Activated CD4-positive, alpha-beta T cell treated with anti-CD3 and anti-CD28 coated beads, Interleukin-2, Interleukin-6, amounts not matched to agents 100 ng/mL and 50 ng/mL, durations not matched to agents 16 hours and 8 hours (primary cell): Measurements from ENCODE around the gene HPCAL1.
A peak's percentile ranks its signal among the peaks of the same experiment; 100 is the strongest.

ENCODE experiments used
- DNase-seq: peaks from one replicate; pipeline ENCODE4 v3.0.0-alpha.2; 2020

Gene HPCAL1

DNA sequence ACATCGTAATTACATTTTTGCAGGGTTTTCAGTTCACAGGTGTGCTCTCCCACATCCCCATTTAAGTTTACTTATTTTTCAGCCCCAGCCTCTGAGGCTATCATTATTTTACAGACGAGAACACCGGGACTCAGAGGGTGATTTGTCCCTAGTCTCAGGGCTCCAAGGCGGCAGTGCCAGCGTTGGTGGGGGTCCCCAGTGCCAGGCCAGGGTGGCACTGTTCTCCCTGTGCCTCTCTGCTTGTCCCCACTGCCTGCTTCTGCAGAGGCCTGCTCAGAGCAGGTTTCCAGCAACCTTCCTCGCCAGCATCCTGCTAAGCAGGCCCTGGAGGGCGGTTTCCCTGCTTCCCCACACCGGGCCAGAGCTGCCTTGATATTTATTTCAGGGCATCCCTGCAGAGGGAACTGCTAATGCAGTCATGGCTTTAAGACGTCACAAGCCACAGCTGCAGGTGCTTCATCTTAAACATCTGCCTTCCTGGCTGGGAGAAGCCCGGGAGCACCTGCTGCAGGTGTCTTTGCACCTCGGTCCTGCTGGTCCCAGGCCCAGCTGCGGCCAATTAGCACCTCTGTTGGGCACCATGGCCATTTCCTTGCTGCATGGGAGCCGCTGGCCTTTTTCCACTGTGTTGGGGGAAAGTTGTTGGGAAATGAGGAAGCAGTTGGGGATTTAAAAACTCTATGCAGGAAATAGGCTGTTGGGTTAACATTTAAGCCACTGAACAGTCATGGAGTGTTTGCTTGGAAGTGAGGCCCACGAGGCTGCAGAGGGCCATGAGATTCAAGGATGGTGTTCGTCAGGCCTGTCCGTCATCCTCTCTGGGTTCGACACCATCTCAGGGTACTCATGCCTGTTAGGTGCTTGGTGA lies 22.8 kb downstream of the HPCAL1 start:
- DNase-seq = no peak

DNA sequence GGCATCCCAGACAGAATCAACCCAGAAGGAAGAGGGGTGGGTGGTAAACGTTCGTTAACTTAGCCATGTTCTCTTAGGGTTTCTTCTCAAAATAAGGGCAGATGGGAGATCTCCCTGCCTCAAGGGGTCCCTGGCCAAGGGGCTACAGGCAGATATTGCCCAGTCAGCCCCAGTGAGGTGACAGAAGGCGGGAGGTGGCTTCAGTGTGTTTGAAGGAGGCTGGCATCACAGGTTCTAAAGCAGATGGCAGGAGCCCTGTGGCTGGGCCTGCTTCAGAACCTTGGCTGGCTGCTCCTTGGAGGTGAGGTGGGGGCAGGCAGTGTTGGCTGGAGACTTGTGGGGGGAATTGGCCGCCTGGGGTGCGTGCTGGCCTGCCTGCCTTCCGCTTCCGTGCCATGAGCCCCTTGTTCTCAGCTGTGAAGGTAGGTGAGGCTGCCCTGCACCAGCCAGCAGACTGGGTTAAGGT lies 23.5 kb downstream of the HPCAL1 start:
- no peak for DNase-seq

DNA sequence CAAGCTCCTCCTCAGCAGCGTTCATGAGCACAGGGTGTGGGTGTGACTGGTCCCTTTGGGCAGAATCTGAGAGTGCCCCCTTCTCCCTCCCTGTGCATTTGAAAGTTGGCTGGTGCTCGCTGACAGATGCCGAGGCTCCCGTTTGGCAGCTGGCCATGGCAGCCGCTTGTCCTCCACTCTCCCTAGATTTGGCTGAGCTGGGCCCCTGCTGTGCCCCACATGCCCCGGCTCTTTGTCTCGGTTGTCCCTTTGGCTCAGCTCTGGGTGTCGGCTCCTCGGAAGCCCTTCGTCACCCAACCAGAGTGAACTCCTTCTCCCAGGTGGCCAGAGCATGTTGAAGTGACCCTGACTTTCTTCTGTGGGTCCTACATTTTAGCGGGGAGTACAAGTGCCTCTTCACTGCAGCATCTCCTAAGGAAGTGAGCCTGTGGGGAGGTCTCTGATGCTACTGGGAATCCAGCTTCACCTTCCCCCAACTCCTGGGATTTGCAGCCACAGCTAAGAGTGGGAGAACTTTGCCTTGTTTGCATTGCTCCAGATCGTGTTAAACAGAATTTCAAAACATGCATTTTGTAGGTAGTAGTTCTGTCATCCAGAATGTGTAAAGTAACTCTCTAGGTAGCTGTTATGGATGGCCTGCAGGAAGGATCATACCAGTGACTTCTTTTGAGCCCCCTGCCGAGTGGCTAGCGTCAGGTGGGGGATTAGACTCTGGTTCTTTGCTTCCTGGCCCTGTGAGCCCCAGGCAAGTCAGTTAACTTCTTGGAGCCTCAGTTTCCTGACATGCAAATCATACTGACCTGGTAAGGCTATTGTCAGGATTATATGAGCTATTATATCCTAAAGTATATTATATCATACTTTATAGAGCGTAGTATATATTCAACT lies 24.2 kb downstream of the HPCAL1 start:
- no peak for DNase-seq

DNA sequence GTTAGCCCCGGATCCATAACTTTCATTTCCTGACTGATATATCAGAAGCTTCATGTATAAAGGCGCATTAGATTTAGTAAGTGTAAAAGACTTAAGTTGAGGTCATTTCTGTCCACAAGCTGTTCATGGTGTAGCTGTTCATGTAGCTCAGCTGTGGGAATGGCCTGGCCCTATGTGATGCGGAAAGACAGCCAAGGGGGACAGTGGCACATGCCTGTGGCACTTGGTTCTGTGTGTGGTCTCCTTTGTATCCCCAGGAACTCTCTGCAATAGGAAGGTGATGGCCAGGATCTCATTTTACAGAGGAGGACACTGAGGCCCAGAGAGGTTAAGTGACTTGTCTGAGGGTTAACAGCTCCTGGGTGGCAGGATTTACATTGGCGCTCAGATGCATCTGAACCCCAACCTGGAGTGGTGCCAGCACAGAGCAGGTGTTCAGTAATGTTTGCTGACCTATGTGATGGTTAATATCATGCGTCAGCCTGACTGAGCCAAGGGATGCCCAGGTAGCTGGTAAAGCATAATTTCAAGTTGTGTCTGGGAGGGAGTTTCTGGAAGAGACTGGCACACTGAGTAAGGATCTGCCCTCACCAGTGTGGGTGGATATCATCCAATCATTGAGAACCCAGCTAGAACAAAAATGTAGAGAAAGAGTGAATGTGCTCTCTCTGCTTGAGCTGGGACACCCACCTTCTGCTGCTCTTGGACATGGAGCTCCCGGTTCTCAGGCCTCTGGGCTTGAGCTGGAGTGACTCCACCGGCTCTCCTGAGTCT lies 25.4 kb downstream of the HPCAL1 start:
- DNase-seq = no peak

DNA sequence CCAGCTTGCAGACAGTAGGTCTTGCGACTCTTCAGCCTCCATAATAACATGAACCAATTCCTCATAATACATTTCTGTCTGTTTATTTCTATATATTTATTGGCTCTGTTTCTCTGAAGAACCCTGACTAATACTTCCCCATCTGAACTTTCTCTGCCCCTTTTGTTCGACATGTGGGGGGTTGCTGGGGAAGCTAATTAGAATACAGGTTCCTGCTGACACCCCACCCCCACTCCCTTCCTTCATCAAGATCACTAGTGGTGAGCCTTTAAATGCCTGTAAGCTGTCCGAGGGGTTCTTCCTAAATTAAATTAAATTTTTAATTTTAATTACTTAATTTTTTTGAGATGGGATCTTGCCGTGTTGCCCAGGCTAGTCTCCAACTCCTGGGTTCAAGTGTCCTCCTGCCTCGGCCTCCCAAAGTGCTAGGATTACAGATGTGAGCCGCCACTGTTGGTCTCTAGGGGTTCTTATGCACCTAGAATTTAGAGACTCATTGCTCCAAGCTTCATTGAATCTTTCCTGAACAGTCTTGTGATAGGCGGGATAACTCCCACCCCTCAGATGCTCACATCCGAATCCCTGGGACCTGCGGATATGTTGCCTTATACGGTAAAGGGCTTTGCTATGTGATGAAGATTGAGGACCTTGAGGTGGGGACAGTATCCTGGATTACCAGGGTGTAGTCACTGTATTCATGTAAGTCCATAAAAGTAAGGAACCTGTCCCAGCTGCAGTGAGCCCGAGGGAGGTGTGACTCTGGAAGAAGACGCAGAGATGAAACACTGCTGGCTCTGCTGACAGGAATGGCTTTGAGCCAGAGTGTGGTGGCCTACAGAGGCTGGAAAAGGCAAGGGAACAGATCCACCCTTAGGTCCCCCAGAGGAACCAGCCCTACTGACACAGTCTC lies 26.2 kb downstream of the HPCAL1 start:
- no peak for DNase-seq

DNA sequence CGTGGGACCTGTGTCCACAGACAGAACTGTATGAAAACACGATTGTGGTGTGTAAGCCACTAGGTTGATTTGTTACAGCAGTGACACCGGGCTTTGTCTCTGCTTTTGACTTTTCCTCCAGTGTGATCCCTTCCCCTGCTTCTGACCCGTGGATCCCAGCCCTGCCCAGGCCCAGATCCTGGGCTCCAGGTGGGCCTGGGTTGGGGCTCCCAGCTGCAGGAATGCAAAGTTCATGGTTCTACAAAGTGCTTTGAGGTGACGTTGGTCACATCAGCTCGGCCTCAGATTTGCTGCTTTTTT lies 26.8 kb downstream of the HPCAL1 start:
- DNase-seq = no peak

DNA sequence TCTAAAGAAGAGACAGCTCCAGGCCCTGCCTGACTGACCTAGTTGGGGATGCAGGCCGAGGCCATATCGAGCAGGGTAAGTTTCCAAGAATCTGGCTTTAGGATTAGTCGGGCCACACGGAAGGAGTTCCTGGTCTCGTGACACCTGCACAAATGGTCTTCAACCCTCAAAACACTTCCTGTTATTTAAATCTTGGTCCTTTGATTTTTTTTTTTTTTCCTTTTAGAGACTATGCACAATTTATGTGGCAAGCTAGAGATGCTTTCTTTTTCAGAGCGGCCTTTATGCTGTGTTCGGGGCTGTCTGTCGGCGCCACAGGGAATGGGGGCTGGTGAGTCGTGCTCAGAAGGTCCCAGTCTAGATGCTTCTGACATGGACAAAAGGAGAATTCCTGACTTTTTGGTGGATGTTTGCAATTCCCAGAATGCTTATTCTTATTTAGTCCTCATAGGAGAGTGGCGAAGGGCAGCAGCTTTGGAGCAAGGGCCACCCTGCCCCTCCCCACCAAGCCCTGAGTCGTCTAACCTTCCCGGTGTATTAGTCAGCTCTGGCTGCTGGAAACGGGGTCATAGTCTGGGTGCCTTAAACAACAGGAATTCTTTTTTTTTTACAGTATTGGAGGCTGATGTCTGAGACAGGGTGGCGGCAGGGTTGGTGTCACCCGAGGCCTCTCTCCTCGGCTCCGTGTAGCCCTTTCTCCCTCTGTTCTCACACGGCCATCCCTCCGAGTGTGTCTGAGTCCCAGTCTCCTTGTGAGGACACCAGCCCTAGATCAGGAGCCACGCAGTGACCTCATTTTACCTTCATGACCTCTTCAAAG lies 27.4 kb downstream of the HPCAL1 start:
- DNase-seq = peak; percentile 16

DNA sequence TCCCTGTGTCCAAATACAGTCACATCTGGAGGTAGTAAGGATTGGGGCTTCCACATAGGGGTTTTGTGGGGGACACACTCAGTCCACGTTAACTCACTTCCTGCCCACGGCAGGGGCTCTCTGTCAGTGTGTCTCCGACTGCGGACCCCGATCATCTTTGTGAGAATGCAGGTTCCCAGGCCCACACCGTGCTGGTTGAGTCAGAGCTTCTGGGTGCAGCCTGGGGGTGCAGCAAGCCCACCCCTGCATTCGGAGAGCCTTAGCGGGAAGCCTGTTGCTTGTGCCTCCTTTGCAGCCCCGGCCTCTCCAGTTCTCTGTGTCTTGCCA lies 28.0 kb downstream of the HPCAL1 start:
- no peak for DNase-seq

DNA sequence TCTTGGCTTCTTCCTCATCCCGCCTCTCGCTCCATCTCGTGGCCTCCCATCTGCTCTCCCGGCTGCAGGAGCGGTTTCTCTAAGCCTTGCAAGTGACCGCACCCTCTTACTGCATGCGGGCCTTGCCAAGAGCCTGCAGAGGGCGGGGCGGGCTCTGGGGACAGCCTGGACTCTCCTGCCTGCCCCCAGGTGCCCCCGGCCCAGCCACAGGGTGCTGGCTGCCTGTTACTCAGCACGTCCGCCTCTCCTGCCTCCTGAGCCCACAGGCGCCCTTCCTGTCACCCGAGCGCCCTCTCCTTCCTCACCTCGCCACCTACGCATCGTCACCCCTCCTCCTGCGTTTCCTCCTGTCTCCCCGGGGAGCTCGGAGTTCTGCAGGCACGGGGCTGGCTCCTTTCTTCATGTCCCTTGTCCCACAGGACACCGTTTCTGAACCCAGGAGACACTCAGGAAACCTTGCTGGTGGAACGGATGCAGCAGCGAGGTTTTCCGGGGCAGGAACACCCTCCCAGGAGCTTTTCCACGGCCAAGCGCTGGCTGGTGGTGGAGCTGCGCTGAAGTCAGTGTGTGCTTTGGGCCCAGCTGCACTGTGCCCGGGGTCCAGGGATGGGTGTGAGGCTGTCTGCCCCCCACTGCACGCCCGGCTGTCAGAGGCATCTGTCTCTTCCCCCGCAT lies 28.5 kb downstream of the HPCAL1 start:
- DNase-seq = peak; percentile 84

DNA sequence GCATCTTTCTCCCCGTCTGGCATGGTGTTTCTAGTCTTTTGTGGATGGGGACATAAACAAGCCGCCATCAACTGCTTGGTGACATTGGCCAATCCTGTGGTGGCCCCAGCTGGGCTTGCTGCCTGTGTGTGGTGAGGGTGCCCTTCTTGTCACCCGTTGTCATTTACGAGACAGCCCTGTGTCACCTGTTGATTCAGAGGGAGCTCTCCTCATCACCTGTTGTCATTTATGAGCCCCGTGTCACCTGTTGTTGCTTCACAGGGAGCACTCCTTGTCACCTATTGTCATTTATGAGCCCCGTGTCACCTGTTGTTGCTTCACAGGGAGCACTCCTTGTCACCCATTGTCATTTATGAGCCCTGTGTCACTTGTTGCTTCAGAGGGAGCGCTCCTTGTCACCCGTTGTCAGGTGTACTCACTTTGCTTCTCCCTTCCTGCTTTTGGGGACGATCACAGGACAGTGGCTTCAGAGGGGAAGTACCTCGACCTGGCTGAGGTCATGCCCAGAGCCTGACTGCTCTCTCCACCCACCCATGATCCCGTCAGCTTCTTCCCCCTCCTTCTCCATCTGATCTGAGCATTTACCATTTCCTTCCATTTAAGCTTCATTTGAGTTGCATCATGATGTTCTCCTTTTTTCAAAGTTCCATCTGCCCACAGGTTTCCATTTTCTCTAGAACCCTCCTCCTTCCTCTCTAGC lies 29.1 kb downstream of the HPCAL1 start:
- peak; percentile 61 for DNase-seq

DNA sequence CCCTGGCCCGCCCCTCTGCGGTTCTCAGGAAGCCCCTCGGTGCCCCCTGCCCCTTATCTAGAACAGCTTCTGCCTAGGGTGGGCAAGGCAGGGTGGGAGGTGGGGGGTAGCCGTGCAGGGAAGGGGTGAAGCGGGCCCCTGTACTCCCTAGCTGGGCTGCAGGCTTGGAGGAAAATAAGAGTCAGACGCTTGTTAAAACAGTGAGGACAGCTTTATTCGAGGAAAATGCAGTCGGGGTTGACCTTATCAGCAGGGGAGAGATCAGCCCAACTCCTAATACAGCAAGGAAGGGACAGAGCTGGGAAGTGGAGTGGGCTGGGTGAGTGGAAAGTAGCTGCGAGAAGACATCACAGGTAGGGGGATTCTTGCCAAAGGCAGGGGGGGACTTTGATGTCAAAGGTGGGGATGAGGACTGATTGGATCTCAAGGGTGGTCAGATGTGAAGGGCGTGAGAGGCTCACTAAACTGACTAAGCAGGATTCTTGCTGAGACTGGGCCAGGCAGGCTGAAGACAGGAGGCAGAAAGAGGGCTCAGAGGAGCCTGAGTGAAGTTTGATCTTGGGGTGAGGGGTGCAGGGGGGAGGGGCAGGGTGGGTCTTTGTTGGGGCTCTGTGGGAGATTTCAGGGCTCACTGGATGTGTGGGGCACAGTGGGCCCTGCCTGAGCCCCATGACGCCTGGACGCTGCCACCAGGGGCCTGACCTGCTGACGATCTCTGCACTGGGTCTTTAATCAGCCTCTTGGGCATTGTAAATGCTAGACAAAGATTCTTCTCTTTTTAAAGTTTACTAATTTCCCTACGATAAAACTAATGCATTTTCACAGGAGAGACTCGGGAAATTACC lies 29.9 kb downstream of the HPCAL1 start:
- peak; percentile 5 for DNase-seq

DNA sequence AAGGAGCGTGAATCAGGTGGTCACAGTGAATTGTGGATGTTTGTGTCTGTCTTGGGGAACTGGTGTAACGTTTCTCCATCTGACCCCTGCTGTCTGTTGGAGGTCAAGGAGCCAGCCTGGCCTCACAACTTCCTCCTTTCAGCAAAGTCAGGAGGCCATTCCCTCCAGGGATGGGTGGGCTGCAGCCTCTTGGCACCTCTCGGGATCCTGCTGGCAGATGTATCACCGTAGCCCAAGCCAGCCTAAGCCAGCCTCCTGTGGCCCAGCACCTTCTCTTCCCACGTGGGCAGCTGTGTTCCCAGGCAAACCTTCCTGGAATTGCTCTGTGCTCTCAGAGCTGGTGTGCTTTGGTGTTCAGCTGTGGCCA lies 30.5 kb downstream of the HPCAL1 start:
- DNase-seq = no peak

DNA sequence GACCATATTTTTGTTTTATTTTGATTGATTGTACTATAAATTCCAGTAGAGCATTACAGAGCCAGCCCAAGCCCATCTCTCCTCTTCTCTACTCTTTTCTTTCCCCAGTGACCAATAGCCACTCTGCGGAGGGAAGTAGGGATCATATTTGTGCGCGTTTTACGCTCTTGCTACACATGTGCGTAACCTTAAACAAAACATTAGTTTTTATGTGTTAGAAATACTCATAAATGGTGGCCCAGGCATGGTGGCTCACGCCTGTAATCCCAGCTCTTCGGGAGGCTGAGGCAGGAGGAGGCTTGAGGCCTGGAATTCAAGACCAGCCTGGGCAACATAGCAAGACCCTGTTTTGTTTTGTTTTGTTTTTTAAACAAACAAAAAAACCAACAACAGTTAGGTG lies 31.3 kb downstream of the HPCAL1 start:
- no peak for DNase-seq

DNA sequence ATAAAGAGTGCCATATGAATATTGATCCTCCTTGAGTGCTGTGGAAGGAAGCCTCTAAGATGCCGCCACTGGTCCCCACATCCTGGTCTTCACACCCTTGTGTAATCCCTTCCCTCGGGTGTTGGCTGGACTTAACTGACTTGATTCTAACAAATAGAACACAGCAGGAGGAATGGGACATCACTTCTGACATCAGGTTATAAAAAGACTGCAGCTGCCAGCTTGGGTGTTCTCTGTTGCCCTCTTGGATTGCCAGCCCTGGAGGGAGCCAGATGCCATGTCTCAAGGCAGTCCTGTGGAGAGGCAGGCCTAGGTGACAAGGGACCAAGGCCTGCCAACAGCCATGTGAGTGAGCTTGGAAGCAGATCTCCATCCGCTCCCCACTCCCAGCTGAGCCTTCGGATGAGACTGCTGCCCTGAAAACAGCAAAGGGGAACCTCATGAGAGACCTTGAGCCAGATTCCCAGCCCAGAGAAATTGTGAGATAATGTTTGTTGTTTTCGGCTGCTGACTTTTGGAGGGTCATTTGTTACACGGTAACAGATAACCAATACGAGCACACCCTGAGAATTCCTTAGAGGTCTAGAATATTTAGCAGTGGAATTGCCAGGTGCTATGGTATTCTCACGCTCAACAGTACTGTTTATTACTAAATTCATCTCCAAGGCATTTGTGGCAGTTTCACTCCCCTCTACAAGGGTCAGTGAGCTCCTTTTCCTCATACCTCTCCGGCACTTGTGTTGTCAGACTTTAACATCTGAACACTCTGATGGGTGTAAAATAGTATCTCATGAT lies 32.5 kb downstream of the HPCAL1 start:
- DNase-seq = no peak

DNA sequence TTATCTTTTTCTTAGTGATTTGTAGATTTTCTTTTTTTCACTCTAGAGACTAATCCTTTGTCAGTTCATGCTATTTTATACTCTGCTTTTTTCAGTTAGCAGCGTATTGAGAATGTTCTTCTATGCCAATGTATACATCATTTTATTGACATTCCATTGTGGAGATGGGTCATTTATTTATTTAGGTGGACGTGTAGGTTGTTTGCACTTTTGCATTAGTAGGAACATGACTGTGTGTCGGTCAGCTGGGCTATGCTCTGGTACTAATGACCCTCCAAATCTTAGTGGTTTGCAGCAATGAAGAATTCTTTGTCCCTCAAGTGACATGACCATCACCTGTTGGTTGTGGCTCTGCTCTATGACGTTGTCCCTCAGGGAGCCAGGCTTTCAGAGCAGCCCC lies 33.6 kb downstream of the HPCAL1 start:
- no peak for DNase-seq

DNA sequence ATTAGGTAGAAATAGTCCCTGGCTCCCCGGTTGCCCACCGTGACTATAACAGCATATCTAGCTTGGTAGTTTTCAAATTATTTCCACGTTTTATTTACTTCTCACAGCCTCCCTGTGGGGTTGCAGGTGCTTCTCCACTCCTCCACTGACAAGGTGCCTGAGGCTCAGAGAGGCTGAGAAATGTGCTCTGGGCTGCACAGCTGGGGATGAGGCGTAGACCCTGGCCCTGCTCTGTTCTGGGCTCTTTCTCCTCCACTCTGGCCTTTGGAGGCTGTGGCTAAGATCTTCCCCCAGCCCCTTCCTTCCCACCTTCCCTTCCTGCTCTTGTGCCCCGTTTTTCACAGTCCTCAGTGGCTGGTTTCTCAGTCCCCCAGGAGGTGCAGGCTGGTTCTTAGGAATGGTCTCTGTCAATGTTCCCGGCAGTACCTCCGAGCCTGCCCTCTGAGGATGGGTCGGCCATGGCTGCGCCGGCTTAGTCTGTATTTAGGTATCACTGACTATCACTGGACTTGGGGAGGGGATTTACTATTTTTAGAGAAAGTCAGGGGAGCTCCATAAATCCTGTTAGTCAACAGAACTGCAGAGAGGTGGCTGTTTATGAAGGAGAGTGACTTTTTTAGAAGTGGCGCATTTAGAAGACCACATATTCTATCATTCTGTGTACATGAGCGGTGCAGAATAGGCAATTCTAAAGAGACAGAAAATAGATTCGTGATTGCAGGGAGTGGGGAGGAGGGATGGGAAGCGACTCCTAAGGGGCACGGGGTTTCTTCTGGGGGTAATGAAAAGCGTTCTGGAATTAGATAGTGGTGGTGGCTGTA lies 35.0 kb downstream of the HPCAL1 start:
- DNase-seq = no peak
